GM19023 (cell line): ENCODE data around the gene KRT28.

Source experiments
- ATAC-seq: cut with Tn5 transposase; IDR thresholded peaks from one replicate; pipeline ENCODE4 v1.9.1; 2021; ENCODE audit warnings: mild to moderate bottlenecking, moderate library complexity; ENCODE audit not compliant: unreplicated experiment

The KRT28 gene, protein sequence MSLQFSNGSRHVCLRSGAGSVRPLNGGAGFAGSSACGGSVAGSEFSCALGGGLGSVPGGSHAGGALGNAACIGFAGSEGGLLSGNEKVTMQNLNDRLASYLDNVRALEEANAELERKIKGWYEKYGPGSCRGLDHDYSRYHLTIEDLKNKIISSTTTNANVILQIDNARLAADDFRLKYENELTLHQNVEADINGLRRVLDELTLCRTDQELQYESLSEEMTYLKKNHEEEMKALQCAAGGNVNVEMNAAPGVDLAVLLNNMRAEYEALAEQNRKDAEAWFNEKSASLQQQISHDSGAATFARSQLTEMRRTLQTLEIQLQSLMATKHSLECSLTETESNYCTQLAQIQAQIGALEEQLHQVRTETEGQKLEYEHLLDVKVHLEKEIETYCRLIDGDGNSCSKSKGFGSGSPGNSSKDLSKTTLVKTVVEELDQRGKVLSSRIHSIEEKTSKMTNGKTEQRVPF

DNA sequence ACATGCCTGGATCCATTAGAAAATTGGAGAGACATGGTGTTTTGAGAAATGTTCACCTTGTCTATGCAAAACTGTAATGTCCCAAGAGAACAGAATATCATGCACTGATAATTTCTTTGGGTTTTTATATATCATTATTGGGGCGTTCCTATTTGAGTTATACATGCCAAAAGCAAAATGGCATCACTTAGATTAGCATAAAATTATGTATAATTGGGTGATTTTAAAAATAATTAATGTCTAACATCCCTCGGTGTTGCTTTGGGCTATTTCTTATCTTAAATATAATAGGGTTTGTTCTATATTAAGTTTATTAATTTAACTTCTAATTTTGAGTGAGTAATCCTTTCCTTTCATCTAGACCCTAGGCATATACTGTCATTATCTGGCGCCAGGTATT is at the start of gene KRT28:
TSS of gene KRT28 (minus strand) at position 101 of the 400 bp plus-strand sequence. CDS start at position 35, 66 bp downstream.
- no peak for ATAC-seq

DNA sequence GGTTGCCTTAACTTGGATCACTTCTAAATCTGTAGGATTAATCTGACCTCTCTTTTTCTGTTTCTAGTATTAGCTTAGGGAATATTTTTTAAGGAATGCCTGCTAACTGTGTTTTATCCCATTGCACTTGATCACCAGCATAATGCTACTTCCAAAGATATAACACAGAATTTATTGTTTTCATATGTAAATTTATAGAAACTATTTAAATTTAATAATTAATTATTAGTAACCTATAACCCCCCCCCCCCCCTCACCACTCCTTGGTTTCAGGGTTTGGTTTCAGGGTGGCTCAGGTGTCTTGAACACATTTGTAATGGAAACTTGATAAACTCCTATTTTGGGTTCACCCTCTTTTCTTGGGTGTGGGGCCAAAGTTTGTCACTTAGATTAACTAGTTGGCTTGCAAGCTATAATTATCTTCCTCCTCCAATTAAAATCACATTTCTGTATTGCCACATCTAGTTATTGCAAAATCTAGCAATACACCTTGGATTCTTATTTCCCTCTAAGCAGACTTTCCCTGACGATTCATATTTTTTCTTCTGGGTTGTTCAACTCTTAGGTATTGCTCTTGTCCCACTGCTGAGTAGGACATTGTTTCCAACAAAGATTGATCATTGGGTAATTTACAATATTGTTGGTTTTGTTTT is 49.0 kb upstream of the KRT28 start:
- no peak for ATAC-seq

DNA sequence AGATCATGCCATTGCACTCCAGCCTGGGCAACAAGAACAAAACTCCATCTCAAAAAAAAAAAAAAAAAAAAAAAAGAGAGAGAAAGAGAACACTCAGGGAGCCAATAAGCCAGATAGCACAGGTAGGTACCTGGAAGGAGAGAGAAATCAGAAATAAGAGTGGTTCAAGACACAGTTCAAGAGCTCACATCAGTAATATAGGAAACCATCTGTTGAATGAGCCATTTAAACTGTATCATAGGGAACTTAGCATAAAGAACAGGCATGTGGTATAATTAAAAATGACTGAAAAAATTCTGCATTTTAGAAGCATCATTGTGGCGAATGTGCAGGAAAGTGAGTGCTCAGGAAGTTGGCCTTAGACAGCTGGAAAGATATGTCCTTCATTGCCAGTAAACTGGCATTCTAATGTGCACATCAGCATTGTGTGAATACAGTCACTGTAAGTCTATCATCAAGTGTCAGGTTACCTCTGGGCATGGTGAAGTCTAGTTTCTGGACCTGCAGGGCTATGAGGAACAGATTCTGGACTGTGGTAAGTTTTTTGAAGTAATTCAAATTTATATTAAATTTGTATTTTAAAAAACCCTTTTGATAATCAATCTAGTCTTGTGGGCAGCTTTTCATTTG is 46.9 kb upstream of the KRT28 start:
- no peak for ATAC-seq

DNA sequence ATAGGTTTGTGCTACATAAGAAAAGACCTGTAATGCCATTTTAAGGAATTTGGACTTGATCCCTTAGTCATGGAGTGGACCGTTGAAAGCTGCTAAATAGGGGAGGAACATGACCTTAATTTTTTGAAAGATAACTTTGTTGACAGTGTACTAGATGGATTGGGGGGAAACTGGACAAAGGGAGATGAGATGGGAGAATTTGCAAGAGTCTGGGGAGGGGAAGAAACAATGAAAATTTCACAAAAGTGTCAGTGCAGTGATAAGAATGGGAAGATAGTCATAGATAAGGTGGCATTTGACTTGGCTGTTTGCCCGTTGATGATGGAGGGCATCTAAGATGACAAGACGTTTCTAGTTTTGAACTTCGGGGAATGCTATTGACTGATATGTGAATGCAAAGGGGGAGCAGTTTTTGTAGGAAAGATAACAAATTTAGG is 44.9 kb upstream of the KRT28 start:
- no peak for ATAC-seq

DNA sequence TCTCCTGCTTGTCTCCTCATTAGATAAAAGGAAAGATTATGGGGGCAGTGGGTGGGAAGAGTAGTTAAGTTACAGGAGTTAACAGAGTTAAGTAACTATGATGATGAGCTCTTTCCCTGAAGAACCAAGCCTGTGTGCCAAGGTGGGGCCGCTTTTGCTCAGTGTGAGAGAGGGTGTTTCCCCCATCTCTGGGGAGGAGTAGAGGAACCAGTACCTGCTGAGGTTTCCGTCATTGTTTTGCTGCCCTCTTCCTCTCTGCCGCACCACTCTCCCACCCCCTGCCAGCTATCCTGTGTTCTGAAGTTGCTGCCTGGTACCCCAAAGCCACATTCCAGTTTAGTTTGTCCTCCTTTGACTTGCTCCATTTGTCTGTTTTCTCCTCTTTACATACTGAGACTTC is 43.5 kb upstream of the KRT28 start:
- ATAC-seq, result no peak

DNA sequence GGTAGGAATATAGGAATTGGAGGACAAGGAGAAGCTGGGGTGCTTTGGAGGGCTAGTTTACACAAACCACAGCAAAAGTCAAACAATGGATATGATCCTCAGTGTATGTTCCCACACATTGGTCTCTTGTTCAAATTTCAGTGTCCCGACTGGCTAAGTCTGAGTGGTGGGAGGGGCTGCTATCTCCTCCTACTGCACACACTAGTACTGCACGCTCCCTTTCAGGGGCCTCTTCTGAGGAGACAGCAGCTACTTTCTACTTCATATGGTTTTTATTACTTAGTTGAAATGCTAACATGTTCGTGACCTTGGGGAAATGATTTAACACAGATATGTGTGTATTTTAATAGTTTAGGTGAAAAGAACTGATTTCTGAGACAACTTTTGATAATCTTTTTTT is 41.5 kb upstream of the KRT28 start:
- ATAC-seq, result no peak

DNA sequence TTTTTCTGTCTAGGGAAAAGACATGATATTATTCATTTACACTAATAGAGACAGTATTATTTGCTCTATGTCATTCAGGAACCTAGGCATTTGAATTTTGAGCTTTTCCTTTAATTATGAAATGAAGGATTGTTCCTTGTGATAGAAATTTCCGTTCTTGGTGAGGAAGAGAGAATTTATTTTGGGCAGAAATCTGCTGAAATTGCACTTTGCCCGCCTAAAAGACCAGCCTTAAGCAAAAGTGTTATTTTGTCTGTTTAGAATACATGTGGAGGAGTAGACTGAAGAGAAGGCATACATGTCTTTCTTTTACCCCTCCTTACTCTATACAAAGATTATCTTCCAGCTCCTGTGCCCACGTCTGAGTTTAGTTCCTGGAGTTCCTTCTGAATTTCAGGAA is 39.4 kb upstream of the KRT28 start:
- ATAC-seq, result no peak

DNA sequence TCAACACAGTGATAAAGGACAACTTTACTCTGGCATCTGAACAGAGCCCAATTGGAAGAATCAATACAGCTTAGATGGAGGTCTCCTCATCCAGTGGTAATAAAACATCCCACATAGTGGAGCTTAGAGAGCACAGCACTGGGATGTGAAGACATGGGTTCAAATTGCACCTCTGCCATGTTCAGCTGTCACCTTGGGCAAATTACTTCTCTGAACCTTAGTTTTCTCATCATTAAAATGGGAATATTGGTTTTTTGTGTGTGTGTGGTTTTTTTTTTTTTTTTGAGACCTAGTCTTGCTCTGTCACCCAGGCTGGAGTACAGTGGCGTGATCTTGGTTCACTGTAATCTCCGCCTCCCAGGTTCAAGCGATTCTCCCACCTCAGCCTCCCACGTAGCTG is 36.3 kb upstream of the KRT28 start:
- no peak for ATAC-seq

DNA sequence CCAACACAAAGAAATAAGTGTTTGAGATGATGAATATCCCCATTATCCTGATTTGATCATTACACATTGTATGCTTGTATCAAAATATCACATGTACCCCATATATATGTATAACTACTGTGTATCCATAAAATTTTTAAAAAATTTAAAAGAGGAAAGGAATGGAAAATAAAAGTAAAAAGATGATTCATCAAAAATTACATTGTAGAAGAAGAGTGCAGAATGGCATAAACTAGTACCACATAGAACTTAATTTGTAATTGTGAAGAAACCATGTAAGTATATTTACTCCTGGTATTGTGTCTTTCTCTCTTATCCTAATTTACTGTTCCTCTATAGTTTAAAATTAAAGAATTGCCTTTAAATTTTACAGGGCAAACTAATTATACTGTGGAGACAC is 34.1 kb upstream of the KRT28 start:
- no peak for ATAC-seq

DNA sequence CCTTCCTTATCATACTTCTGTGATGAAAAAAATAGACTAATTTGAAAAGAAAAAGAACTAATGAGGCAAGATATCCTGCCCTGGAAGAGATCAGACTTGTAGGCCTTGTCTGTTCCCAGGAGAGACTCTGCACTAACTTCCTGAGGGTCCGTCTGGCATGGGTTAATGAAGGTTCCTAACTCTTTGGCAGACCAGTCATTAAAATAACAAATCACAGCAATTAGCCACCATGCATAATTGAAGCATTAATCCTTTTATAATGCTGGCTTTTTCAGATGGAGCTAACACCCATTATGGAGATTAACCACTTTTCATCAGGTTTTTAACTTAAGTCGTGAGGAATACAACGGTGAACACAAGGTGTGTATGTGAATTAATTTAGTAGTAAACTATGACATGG is 33.1 kb upstream of the KRT28 start:
- no peak for ATAC-seq

DNA sequence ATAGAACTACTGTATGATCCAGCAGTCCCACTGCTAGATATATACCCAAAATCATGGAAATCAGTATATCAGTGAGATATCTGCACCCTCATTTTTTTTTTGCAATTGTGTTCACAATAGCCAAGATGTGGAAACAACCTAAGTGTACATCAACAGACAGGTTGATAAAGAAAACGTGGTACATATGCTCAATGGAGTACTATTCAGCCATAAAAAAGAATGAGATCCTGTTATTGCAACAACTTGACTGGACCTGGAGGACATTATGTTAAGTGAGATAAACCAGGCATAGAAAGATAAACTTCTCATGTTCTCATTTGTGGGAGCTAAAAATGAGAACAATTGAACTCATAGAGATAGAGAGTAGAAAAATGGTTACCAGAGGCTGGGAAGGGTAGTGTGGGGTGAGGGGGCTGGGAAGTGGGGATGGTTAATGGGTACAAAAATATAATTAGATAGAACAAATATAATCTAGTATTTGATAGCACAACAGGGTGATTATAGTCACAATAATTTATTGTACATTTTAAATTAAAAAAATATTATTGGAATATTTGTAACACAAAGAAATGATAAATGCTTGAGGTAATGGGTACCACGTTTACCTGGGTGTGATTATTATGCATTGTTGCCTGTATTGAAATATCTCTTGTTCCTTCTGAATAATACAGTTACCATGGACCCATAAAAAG is 30.5 kb upstream of the KRT28 start:
- ATAC-seq, result no peak

DNA sequence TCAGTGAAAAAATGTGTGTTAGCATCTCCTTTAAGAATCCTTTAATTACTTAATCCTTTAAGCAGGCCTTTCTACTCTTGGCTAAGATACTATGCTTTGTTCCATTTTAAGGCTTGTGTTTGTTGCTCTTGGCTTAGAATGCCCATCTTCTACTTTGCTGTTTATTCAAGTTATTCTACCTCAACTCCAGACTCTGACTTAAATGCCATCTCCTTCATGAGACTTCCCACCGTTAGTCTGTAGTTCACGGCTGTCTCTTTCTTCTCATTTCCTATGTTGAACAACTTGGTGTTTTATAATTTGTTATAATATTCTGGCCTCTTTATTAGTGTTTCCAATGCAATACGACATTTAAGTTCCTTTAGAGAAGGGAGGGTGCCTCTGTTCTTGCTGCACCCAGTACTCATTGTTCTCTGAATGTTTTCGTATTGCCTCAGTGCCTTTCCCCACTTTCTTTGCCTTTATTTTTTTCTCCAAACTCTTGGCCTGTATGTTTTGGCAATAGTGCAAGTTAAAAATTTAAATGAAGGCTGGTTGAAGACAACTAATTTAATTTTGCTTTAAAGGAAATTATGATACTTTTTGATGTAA is 28.8 kb upstream of the KRT28 start:
- no peak for ATAC-seq

DNA sequence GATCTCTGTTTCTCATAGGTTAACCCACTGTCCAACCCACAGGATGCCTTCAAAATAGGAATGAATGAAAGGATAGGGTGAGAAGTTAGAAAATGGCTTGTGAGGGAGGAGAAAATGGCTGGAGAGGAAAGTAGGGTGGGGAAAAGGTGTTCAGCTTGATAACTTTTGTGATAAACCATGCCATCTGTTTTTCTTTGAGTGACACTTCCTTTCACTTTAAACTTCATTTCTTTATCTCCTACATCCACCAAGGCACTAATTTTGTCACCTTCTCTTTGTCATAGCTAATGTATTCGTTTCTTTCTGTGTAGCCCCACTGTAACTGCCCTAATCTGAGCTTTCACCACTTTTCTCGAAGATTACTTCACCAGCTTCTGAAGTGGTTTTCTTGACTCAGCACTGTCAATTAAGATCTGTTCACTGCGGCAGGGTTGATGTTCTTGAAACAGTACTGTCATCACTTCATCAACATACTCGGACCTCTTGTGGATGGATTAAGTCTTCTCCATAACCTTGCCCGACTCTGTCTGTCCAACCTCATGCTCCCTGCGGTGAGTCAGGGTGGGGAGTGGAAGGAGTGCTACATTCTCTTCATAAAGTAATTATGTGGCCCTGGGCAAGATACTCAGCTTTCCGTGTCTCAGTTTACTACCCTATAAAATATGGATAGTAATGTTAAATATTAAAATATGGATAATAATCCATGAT is 28.1 kb upstream of the KRT28 start:
- no peak for ATAC-seq

DNA sequence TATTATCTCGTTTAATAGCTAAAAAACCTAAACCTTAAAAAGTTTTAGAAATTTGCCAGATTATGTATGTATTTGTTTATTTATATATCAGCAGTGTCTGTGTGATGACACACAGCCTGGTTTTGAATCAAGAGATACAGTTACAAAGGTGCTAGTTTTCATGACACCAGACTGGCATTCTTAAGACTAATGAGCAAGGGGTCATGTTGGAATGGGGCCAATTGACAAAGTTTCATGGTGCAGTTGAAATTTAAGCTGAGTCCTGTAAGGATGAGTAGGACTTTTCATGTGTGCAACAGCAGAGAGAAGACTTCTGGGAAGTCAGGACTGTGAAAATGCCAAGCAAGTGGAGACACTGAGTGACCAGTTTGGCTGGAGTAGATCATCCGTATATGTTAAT is 25.8 kb upstream of the KRT28 start:
- ATAC-seq, result no peak

DNA sequence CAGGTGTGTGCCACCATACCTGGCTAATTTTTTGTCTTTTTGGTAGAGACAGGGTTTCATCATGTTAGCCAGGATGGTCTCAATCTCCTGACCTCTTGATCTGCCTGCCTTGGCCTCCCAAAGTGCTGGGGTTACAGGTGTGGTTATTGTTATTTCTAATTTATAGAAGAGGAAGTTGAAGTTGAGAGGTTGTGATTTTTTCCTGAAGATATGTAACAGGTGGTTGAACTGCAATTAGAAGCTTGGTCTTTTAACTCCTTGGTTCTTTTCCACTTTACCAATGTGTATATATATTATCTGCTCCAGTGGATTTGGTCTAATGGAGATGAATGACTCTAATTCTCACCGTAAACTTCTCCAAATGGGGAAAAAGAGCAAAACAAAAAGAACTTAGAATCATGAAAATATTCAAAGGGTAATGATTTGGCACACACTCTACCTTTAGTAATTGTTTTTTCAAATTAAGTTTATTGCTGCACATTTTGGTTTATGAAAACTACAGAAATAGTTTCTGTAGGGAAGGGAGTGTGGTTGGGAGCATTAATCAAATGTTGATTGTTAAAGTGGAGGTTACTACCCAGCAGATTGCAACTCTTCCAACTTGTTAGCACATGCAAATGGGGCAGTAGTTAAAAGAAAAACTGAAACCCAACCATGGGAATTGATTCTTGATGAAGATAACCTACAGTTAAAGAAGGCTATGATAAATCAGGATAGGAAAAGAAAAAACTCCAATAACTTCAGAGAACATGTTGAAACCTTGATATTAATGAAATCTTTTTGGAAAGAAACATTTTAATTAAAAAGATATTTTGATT is 24.5 kb upstream of the KRT28 start:
- ATAC-seq, result no peak

DNA sequence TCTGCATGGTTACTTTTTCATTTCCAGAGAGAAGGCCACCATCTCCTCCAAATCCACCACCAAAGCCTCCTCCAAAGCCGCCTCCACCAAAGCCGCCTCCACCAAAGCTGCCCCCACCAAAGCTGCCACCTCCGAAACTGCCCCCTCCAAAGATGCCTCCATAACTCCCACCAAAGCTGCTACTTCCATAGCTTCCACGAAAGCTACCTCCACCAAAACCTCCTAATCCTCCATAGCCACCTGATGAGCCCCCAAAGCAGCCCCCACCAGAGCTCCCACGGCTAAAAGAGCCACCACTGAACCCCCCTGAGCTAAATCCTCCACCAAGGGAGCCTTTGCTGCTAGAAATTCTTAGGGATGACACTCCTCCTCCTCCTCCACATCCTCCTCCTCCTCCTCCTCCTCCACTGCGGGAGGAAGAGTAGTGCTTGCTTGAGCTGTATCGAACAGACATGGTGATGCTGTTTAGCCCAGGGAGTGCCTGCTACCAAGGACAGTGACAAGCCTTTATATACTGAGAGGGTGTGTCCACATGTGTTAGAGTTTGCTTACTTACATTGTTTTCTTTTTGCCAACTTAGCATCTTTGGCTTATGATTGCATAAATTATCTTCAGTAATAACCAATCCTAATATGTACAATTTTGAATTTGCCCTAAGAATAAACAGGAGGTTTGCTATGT is 22.5 kb upstream of the KRT28 start, which contains the start of gene KRT10:
TSS of gene KRT10 (minus strand) at position 483 of the 681 bp plus-strand sequence. CDS start at position 454, 29 bp downstream.
- no peak for ATAC-seq

DNA sequence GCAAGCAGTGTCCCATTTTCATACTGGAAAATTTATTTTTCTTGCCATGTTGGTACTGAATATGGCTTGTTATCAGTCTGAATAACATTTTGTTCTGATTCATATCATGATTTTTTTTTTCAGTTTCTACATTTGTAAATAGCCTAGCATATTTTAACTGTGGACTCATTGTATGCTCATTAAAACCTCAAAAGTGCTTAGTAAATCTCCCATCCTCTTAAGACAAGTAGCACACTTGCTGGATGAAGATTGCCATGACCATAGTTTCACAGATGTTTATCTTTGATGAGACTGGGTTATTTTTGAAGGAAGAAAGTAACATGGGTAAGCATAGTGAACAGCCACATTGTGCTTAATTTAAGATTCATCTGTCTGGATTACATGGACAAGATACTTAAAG is 21.8 kb upstream of the KRT28 start:
- ATAC-seq, result no peak

DNA sequence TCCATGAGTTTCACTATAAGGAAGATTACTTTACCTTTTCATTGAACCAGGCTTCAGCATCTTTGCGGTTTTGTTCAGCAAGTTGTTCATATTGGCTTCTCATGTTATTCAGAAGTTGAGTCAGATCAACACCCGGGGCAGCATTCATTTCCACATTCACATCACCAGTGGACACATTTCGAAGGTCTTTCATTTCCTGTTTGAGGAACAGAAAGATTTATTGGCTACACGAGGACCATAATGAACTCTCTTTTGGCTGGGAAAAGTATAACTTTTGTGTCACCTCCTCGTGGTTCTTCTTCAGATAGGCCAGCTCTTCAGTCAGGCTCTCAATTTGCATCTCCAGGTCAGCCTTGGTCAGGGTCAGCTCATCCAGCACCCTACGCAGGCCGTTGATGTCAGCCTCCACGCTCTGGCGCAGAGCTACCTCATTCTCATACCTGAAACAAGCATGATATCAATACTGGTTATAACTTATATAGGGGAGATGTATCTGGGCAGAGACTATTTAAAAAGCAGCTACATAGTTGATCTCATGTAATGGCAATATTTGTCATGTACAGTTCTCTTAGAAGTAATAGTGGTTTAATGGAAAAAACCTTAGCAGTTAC is 20.6 kb upstream of the KRT28 start:
- no peak for ATAC-seq
